Activated CD8-positive, alpha-beta memory T cell treated with anti-CD3 and anti-CD28 coated beads, Interleukin-2, amount 50 U/mL, for 24 hours (primary cell): ENCODE results near the gene MDM1.

Experiments
- DNase-seq: peaks from one replicate; pipeline ENCODE4 v3.0.0-alpha.2; 2020; ENCODE audit errors: extremely low read depth

Gene MDM1

GRCh38 chr12:68271346-68271745 lies 60.8 kb downstream of the MDM1 start:
- DNase-seq = no peak

GRCh38 chr12:68270358-68270757 lies 61.8 kb downstream of the MDM1 start:
- DNase-seq = no peak

GRCh38 chr12:68269779-68270178 lies 62.4 kb downstream of the MDM1 start:
- DNase-seq = no peak

GRCh38 chr12:68268967-68269366 lies 63.2 kb downstream of the MDM1 start:
- DNase-seq = no peak

- DNase-seq = no peak
Observed at GRCh38 chr12:68267892-68268396, 64.2 kb downstream of the MDM1 start.

- no peak for DNase-seq
Observed at GRCh38 chr12:68264857-68265256, 67.3 kb downstream of the MDM1 start.

DNA sequence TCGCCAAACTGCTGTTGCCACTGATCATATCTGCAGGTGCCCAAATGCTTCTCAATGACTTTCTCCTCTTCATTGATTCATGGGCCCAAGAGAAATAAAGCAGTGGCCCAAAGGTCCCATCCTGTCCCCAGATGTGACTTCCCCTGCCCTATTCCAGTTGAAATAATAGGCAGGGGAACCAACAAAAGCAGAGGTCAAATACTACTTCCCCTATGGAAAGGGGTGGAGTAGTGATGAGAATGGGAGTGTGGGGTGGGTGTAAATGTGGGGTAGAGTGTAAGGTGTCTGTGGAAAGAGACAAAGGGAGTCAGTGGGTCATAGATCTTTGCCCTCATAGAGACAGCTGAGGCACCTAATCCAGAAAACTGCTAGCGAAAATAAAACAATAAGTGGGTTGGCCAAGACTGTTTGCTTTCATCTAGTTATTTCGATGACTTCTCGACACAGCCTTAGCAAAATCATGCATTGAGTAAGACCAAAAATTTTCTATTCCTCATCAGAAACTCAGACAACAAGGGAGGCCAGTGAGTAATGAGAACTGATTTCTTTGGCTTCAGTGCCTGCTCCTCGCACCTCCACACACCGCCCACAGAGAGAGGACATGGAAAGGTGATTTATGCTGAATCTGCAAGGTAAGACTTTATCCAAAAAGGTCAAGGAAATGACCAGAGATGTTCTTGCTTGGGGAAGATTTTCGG lies 67.9 kb downstream of the MDM1 start:
- no peak for DNase-seq

- DNase-seq = no peak
Observed at GRCh38 chr12:68263366-68263765, 68.8 kb downstream of the MDM1 start.

DNA sequence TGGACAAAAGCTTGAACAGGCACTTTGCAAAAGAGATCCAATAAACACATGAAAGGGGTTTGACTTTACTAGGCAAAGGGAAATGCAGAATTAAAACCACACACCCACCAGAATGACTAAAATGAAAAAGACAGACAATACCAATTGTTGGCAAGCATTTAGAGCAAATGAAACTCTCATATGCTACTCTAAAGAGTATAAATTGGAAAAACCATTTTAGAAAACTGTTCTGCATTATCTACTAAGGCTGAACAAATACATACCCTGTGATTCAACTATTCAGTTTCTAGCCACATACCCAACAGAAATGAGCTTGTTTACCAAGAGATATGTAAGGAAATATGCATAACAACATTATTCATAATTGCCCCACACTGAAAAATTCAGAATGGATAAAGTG lies 70.3 kb downstream of the MDM1 start:
- DNase-seq = no peak

GRCh38 chr12:68260153-68260552 lies 72.0 kb downstream of the MDM1 start:
- DNase-seq = no peak

DNA sequence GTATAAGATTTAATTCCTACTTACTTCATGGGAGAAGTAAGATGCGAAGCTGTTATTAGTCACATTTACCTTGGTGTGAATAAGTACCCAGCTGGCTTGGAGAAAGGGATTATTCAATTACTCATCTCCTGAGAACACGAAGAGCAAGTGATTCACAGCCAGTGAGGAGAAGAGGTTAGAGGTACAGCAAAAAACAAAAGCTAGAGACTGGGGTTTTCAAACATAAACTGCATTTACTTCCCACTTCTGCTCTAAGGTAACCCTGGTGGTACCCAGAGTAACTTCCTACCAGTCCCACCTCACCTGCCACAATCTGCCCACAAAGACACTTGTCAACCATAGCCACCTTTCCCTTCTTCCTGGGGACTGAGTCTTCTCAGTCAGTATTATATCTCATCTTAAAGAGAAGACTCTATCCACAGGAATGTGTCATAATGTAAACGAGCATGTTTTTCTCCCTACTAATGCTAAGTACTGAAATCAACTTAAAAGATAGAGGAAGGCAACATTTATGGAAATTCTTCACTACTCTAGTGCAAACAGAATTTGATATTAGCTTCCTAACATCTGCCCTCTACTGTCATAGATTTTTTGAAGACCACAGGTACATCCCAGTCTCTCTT lies 72.7 kb downstream of the MDM1 start:
- no peak for DNase-seq

DNA sequence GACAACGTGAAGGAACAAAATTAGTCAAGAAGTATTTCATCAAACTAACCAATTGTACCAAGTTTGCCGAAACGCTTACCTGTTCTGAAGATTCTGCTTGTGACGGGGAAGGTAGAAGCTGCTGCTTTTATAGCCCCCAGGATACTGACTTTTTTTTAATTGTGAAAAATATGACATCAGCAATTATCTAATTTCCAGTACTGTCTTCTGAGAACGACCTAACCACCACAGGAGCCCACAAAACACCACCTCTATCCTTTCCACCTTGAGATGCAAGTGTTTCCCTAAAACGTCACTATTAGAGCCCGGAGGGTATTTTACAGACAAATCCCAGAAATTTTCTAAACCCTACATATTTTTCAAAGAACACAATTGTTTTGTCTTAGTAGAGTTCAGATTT lies 78.7 kb downstream of the MDM1 start, which contains the start of gene IL22:
Gene IL22, minus strand, starts transcription at position 101 of the 400 bp plus-strand sequence. CDS start 156 bp downstream, outside the sequence.
- DNase-seq = no peak

- DNase-seq = no peak
Observed at GRCh38 chr12:68252077-68252476, 80.1 kb downstream of the MDM1 start.

- no peak for DNase-seq
Observed at GRCh38 chr12:68250454-68250853, 81.7 kb downstream of the MDM1 start.

DNA sequence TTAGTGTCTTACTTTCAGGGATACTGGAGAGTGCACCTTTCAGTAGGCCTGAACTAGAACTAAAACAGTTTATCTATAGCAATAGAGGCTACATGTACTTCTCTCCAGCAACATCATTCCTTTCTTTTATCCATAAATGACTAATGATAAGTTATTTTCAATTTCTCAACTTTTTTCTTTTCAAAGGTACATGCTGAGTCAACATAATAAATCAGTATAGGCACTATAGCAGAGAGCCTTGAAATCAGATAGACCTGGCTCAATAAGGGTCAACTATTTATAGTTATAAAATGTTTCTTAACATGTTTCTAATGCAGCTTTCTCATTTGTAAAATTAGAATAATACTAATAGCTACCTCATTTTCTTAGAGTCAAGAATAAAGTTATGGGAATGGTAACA lies 84.4 kb downstream of the MDM1 start:
- DNase-seq = no peak

DNA sequence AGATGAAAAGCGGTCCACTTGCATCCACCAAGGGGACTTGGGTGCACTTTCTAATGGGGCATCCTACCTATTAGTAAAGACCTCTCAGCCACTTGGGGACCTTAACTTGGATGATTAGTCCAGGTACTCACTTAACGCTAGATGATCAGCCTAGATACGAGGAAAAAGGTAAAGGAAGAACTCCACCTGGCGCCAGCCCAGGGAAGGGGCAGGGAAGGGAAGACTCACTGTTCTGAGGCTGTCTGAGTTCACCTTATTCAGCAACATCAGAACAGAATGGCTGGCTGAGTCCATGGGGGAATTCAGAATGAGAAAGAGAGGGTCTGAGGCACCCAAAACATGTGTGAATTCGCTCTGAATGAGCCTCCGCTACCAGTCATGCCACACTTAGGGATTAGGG lies 85.8 kb downstream of the MDM1 start:
- DNase-seq = no peak

DNA sequence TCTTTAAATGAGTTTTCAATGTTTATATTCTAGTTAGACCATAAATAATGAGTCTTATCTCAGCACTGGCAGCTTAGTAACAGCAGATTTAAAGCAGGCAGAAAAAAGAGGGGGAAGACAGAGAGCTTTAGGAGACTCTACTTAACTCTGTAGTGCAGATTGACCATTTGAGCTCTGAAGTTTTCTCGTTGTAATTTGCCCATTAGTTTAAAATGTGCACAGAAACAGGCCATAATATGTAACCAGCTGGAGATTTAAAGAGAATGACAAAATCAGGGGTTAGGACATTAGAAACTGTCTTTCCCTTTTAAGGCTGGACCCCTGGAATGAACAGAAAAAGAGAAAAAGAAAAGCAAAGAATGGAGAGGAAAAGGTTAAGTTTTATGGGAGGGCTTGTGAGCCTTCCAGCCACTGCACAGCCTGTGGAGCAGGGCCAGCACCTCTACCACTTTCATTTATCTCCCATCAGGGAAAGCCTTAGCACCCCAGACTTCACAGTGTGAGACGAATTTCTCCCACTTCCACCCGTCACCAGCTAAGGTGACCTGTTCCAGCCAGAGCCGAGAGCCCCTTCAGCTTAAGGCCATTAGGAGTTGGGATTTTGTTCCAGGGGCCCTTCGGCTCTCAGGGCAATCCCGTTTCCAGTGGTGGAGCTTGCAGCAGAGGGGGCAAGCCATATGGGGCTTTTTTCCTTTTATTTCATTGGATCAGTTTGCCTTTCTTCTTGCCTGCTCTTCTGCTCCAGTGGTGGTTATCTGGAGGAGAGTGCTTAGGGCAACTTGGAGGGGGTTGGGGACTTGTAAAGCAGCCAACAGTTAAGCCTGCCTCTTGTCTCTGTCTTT lies 86.8 kb downstream of the MDM1 start:
- DNase-seq = no peak
